Fibroblast of lung (primary cell): ENCODE data around the gene BRD1. TPM values are rescaled to one million over a fixed set of nuclear protein-coding genes. Genes with fewer than 3 reads are reported as not detected.

Source experiments
- DNase-seq, 2 donors: peaks; one replicate each; pipeline versions ENCODE4 v3.0.0 to v3.0.0-alpha.2; 2010; ENCODE audit warnings: low read depth in 2 of 2
- H2AFZ ChIP-seq: 2 replicates; pipeline ENCODE4 v1.5.1; 2012; ENCODE audit warnings: low read length, control low read depth, inconsistent platforms
- H3K27ac ChIP-seq: 2 replicates; pipeline ENCODE4 v1.5.1; 2011; ENCODE audit warnings: low read length, control low read depth; ENCODE audit not compliant: insufficient read depth
- H3K27me3 ChIP-seq: 2 replicates; pipeline ENCODE4 v1.5.1; 2011; ENCODE audit warnings: mild to moderate bottlenecking, low read length; ENCODE audit not compliant: control insufficient read depth, insufficient read depth
- H3K36me3 ChIP-seq: 2 replicates; pipeline ENCODE4 v1.5.1; 2011; ENCODE audit warnings: low read length; ENCODE audit not compliant: control insufficient read depth, insufficient read depth
- H3K4me1 ChIP-seq: 2 replicates; pipeline ENCODE4 v1.5.1; 2011; ENCODE audit warnings: low read length; ENCODE audit not compliant: control insufficient read depth, insufficient read depth; ENCODE audit errors: extremely low read depth
- H3K4me2 ChIP-seq: 2 replicates; pipeline ENCODE4 v1.5.1; 2011; ENCODE audit warnings: low read length, control low read depth; ENCODE audit not compliant: insufficient read depth; ENCODE audit errors: extremely low read depth
- H3K4me3 ChIP-seq, 4 experiments: fragments of 200-600 bp in 1 of 4; sonication (generic) in 1 of 4; replicated peaks in 1 of 4; 2 replicates each; pipeline ENCODE4 v1.5.1; 2011 to 2016; ENCODE audit warnings: low read length in 4 of 4, low read depth in 3 of 4, mild to moderate bottlenecking in 3 of 4, control low read depth in 2 of 4, inconsistent platforms in 1 of 4, mixed read lengths in 1 of 4; ENCODE audit not compliant: insufficient read depth in 1 of 4; ENCODE audit errors: control extremely low read depth in 1 of 4
- H3K79me2 ChIP-seq: 2 replicates; pipeline ENCODE4 v1.5.1; 2012; ENCODE audit warnings: mild to moderate bottlenecking, low read length, inconsistent platforms; ENCODE audit not compliant: control insufficient read depth, insufficient read depth
- H3K9ac ChIP-seq: 2 replicates; pipeline ENCODE4 v1.5.1; 2011; ENCODE audit warnings: mild to moderate bottlenecking, low read length, control low read depth; ENCODE audit not compliant: insufficient read depth
- H3K9me3 ChIP-seq: 2 replicates; pipeline ENCODE4 v1.5.1; 2012; ENCODE audit warnings: low read depth, low read length; ENCODE audit not compliant: control insufficient read depth, insufficient read depth
- H4K20me1 ChIP-seq: 2 replicates; pipeline ENCODE4 v1.5.1; 2011; ENCODE audit warnings: low read length; ENCODE audit not compliant: control insufficient read depth, insufficient read depth; ENCODE audit errors: extremely low read depth
- CTCF ChIP-seq, 2 donors: IDR thresholded peaks in 1 of 2; conservative IDR thresholded peaks in 1 of 2; 1 replicate in 1 of 2; 2 replicates in 1 of 2; pipeline ENCODE4 v1.5.1; 2011 to 2012; ENCODE audit warnings: low read length in 2 of 2, control low read depth in 1 of 2, inconsistent platforms in 1 of 2, low read depth in 1 of 2, mild to moderate bottlenecking in 1 of 2
- EZH2 ChIP-seq: IDR thresholded peaks from 2 replicates; pipeline ENCODE4 v1.5.1; 2012; ENCODE audit warnings: low read length, control low read depth, mild to moderate bottlenecking; ENCODE audit errors: missing control alignments
- polyA plus RNA-seq, 2 donors: library from polyadenylated mRNA; depleted of rRNA in 1 of 2; stranded (reverse) in 1 of 2; unstranded in 1 of 2; fragments of >200 nt; gene quantifications; 2 replicates each; pipeline ENCODE4 v1.2.1, GENCODE V29; 2011 to 2012; ENCODE audit warnings: missing spikeins in 1 of 2
- total RNA-seq: library from RNA; depleted of rRNA; stranded (reverse); fragments of >200 nt; gene quantifications from 2 replicates; pipeline ENCODE4 v1.2.1, GENCODE V29; 2014

The BRD1 gene
- total and polyA plus RNA-seq, 2 donors (not counting 1 experiment from before 2014, with no cell fraction given): 4.3 to 26.6 TPM

GRCh38 chr22:49820984-49821383 is 6.7 kb downstream of the BRD1 start:
- Histone ChIP-seq H3K4me1 (peaks cover 9% of the 10 kb centered on the region), H3K9ac (peak overlapping the region; percentile 1), H3K79me2 (peaks cover 97% of the 10 kb centered on the region), H3K4me2 (no peak overlapping the region), H4K20me1 (peaks cover 6% of the 10 kb centered on the region), H3K27me3 (no peaks in the 10 kb centered on the region), H2AFZ (no peak overlapping the region), H3K36me3 (peaks cover 32% of the 10 kb centered on the region), H3K27ac (no peak overlapping the region), H3K9me3 (no peaks in the 10 kb centered on the region), H3K4me3 (no peak overlapping the region)
- DNase-seq: no peak
- TF ChIP-seq EZH2: no peak
- peak; percentile 7 to 14 for TF ChIP-seq CTCF (conservative IDR thresholded peaks at IDR 0.05 in 1 of 2, IDR thresholded peaks at IDR 0.05 in 1 of 2; ENCODE audit: low read depth in 1 of 2, low read length in 2 of 2)

GRCh38 chr22:49817359-49817758 is 10.3 kb downstream of the BRD1 start:
- TF ChIP-seq CTCF (conservative IDR thresholded peaks at IDR 0.05 in 1 of 2, IDR thresholded peaks at IDR 0.05 in 1 of 2; ENCODE audit: low read depth in 1 of 2, low read length in 2 of 2): no peak
- TF ChIP-seq EZH2: no peak
- H3K9ac ChIP-seq: no peak overlapping the region
- H3K36me3 ChIP-seq: peaks cover 22% of the 10 kb centered on the region
- no peak for DNase-seq
- peaks cover 3% of the 10 kb centered on the region for H4K20me1 ChIP-seq
- H3K9me3 ChIP-seq: no peaks in the 10 kb centered on the region
- H3K27ac ChIP-seq: no peak overlapping the region
- H3K27me3 ChIP-seq: no peaks in the 10 kb centered on the region
- no peak overlapping the region for H2AFZ ChIP-seq
- peaks cover 6% of the 10 kb centered on the region for H3K4me1 ChIP-seq
- H3K4me2 ChIP-seq: no peak overlapping the region
- H3K79me2 ChIP-seq: peaks cover 95% of the 10 kb centered on the region
- H3K4me3 ChIP-seq: no peak overlapping the region

GRCh38 chr22:49815641-49816091 is 12.0 kb downstream of the BRD1 start:
- no peak overlapping the region for H3K4me3 ChIP-seq
- no peaks in the 10 kb centered on the region for H3K27me3 ChIP-seq
- H3K9me3 ChIP-seq: no peaks in the 10 kb centered on the region
- H2AFZ ChIP-seq: no peak overlapping the region
- peaks cover 93% of the 10 kb centered on the region for H3K79me2 ChIP-seq
- TF ChIP-seq CTCF (conservative IDR thresholded peaks at IDR 0.05 in 1 of 2, IDR thresholded peaks at IDR 0.05 in 1 of 2; ENCODE audit: low read depth in 1 of 2, low read length in 2 of 2): no peak
- TF ChIP-seq EZH2: no peak
- peaks cover 1% of the 10 kb centered on the region for H4K20me1 ChIP-seq
- peaks cover 16% of the 10 kb centered on the region for H3K36me3 ChIP-seq
- peak in 1 of 2 donors; percentile 58 for DNase-seq
- no peak overlapping the region for H3K9ac ChIP-seq
- H3K4me1 ChIP-seq: peaks cover 4% of the 10 kb centered on the region
- H3K4me2 ChIP-seq: no peak overlapping the region
- H3K27ac ChIP-seq: no peak overlapping the region
